Ascending aorta (tissue), 2 donors: ENCODE data around the gene TLR3. TPM values are rescaled to one million over a fixed set of nuclear protein-coding genes. Genes with fewer than 3 reads are reported as not detected.
"Not testable (repeated sequence)": the region's sequence is repeated elsewhere in the genome, so short reads cannot be mapped to it uniquely, and the experiment has no call there.

ENCODE experiments used
- DNase-seq, 2 donors: peaks; one replicate each; pipeline ENCODE4 v3.0.0-alpha.2; 2019; ENCODE audit warnings: low spot score in 2 of 2
- H3K27ac ChIP-seq, 2 donors: fragments of 200-600 bp; sonication (generic); one replicate each; pipeline ENCODE4 v1.5.1; 2016 to 2017; ENCODE audit warnings: mild to moderate bottlenecking in 1 of 2
- H3K27me3 ChIP-seq: fragments of 200-600 bp; sonication (generic); one replicate; pipeline ENCODE4 v1.5.1; 2017
- H3K36me3 ChIP-seq, 2 donors: fragments of 200-600 bp; sonication (generic); one replicate each; pipeline ENCODE4 v1.5.1; 2016
- H3K4me1 ChIP-seq, 2 donors: fragments of 200-600 bp; sonication (generic); one replicate each; pipeline ENCODE4 v1.5.1; 2016 to 2017; ENCODE audit warnings: mild to moderate bottlenecking in 1 of 2
- H3K4me3 ChIP-seq, 2 donors: fragments of 200-600 bp; sonication (generic); one replicate each; pipeline ENCODE4 v1.5.1; 2016 to 2017; ENCODE audit warnings: mild to moderate bottlenecking in 1 of 2
- H3K9me3 ChIP-seq, 2 donors: fragments of 200-600 bp; sonication (generic); one replicate each; pipeline ENCODE4 v1.5.1; 2016
- intact Hi-C: fragments of 100-400 bp; cut with DNase I; formaldehyde crosslinking; loops from one replicate; pipeline ENCODE4 v1.15.1; 2023
- total RNA-seq: library from RNA; depleted of rRNA; stranded (reverse); fragments of >200 nt; gene quantifications from one replicate; pipeline ENCODE4 v1.1.0, GENCODE V29; 2016
- TF ChIP-seq, protein P1 (sequence below), 3 experiments: fragments of 200-600 bp in 2 of 3; fragments of 450-650 bp in 1 of 3; sonication (generic) in 2 of 3; IDR thresholded peaks; one replicate each; pipeline ENCODE4 v1.5.1; 2016 to 2019; ENCODE audit warnings: antibody characterized with exemption in 3 of 3, mild to moderate bottlenecking in 1 of 3, moderate library complexity in 1 of 3

Gene TLR3
- total RNA-seq, 1 donor from 2014 or later = 19.9 TPM

DNA sequence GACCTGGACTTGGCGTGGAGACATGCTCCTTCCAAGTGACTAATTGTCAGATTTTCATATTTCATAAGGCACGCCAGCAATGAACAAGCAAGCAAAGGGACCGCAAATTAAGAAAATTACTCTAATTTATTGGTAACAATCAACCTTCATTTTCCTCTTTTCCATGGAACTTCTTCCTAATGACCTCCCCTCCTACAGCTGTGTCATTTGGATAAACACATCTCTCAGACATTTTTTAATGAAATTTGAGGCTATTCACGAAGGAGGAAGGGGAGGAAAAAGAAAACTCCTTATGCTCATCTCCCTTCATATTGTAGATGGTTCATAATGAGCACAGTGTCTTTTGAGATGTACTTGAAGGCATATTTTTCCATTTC is 38.6 kb upstream of the TLR3 start:
- no peaks in the 10 kb centered on the region for H3K9me3 ChIP-seq
- no peak for DNase-seq
- intact Hi-C loops = loop anchor here (10.0 kb wide), 1 partner anchor 846 kb away; no protein-coding TSS in a partner anchor
- peaks cover 7 to 18% of the 10 kb centered on the region in 2 donors for H3K4me1 ChIP-seq
- H3K36me3 ChIP-seq = no peaks in the 10 kb centered on the region
- H3K4me3 ChIP-seq = peak overlapping the region; percentile 20 to 50
- peak overlapping the region; percentile 74 to 86 for H3K27ac ChIP-seq
- TF ChIP-seq, protein P1, sequence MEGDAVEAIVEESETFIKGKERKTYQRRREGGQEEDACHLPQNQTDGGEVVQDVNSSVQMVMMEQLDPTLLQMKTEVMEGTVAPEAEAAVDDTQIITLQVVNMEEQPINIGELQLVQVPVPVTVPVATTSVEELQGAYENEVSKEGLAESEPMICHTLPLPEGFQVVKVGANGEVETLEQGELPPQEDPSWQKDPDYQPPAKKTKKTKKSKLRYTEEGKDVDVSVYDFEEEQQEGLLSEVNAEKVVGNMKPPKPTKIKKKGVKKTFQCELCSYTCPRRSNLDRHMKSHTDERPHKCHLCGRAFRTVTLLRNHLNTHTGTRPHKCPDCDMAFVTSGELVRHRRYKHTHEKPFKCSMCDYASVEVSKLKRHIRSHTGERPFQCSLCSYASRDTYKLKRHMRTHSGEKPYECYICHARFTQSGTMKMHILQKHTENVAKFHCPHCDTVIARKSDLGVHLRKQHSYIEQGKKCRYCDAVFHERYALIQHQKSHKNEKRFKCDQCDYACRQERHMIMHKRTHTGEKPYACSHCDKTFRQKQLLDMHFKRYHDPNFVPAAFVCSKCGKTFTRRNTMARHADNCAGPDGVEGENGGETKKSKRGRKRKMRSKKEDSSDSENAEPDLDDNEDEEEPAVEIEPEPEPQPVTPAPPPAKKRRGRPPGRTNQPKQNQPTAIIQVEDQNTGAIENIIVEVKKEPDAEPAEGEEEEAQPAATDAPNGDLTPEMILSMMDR (IDR thresholded peaks at IDR 0.05) = no peak
- H3K27me3 ChIP-seq = no peaks in the 10 kb centered on the region

DNA sequence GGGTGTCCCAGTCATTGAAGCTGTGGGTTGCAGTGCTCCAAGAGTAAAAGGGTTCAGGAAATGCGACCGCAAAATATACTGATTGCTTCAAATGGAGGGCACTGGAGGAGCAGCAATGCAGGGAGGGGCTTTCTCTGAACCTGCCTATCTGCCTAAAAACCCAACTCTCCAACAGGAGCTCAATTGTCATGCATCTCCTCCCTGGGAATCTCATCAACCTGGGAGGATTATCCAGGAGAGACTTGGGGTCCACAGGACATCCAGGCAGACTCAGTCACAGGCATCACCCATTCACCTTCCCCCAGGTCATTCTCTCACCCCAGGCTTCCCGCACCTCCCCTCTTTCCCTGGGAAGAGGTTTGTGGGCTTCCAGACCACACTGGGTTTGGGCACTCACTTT is 38.2 kb upstream of the TLR3 start:
- Histone ChIP-seq H3K4me3 (no peak overlapping the region), H3K4me1 (peaks cover 7 to 18% of the 10 kb centered on the region in 2 donors), H3K27me3 (no peaks in the 10 kb centered on the region), H3K9me3 (no peaks in the 10 kb centered on the region), H3K27ac (peak overlapping the region; percentile 74 to 86), H3K36me3 (no peaks in the 10 kb centered on the region)
- TF ChIP-seq, protein P1 (IDR thresholded peaks at IDR 0.05) = no peak
- intact Hi-C loops = loop anchor here (10.0 kb wide), 1 partner anchor 846 kb away; no protein-coding TSS in a partner anchor
- no peak for DNase-seq

DNA sequence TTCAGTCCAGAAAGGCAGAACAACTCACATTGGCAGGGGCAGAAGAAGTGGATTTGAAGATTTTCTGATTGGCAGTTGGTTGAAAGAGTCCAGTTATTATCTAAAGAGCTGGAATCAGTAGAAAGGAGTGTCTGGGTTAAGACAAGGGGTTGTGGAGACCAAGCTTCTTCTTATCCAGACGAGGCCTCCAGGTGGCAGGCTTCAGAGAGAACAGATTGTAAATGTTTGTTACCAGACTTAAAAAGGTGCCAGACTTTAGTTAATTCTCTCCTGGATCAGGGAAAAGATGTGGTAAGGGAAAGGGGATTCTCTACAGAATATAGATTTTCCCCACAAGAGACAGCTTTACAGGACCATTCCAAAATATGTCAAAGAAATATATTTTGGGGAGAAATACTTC is 36.7 kb upstream of the TLR3 start:
- H3K4me1 ChIP-seq = peaks cover 7 to 17% of the 10 kb centered on the region in 2 donors
- intact Hi-C loops = loop anchor here (10.0 kb wide), 1 partner anchor 847 kb away; no protein-coding TSS in a partner anchor
- DNase-seq = no peak
- TF ChIP-seq, protein P1 (IDR thresholded peaks at IDR 0.05) = peak in 1 of 3 experiments; percentile 10
- H3K27me3 ChIP-seq = no peaks in the 10 kb centered on the region
- H3K9me3 ChIP-seq = no peaks in the 10 kb centered on the region
- no peak overlapping the region for H3K4me3 ChIP-seq
- no peaks in the 10 kb centered on the region for H3K36me3 ChIP-seq
- peak overlapping the region in 1 of 2 donors; percentile 74 for H3K27ac ChIP-seq

DNA sequence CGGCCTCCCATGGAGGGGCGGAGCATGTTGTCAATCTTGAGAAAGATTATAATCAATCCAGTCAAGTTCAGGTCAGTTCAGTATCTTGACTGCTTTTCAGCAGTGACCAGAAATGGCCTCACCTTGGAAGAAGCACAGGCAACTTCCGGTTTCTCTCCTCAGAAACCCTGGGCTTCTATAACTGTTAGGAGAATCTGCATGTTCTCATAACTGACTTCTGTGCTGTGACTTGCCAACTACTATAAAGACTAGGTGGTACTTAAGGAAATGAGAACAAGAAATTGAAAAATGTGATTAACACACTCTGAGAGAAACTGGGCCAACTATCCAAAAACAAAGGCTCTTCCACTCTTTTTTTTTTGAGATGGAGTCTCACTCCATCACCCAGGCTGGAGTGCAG is 35.9 kb upstream of the TLR3 start:
- H3K36me3 ChIP-seq = no peaks in the 10 kb centered on the region
- H3K27me3 ChIP-seq = no peaks in the 10 kb centered on the region
- no peak overlapping the region for H3K27ac ChIP-seq
- no peak overlapping the region for H3K4me3 ChIP-seq
- TF ChIP-seq, protein P1 (IDR thresholded peaks at IDR 0.05) = no peak
- peaks cover 7 to 16% of the 10 kb centered on the region in 2 donors for H3K4me1 ChIP-seq
- no peak for DNase-seq
- intact Hi-C loops = loop anchor here (10.0 kb wide), 1 partner anchor 848 kb away; no protein-coding TSS in a partner anchor
- H3K9me3 ChIP-seq = no peaks in the 10 kb centered on the region

DNA sequence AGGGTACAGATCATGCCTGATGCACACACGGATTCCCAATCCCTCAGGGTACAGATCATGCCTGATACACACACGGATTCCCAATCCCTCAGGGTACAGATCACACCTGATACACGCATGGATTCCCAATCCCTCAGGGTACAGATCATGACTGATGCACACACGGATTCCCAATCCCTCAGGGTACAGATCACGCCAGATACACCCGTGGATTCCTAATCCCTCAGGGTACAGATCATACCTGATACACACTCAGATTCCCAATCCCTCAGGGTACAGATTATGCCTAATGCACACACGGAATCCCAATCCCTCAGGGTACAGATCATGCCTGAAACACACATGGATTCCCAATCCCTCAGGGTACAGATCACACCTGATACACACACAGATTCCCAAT is 34.3 kb upstream of the TLR3 start:
- H3K27me3 ChIP-seq, H3K36me3 ChIP-seq, DNase-seq, H3K9me3 ChIP-seq, H3K4me3 ChIP-seq, H3K27ac ChIP-seq: not testable (repeated sequence)
- H3K4me1 ChIP-seq = peaks cover 7 to 16% of the 10 kb centered on the region in 2 donors
- intact Hi-C loops = loop anchor here (10.0 kb wide), 1 partner anchor 850 kb away; no protein-coding TSS in a partner anchor

DNA sequence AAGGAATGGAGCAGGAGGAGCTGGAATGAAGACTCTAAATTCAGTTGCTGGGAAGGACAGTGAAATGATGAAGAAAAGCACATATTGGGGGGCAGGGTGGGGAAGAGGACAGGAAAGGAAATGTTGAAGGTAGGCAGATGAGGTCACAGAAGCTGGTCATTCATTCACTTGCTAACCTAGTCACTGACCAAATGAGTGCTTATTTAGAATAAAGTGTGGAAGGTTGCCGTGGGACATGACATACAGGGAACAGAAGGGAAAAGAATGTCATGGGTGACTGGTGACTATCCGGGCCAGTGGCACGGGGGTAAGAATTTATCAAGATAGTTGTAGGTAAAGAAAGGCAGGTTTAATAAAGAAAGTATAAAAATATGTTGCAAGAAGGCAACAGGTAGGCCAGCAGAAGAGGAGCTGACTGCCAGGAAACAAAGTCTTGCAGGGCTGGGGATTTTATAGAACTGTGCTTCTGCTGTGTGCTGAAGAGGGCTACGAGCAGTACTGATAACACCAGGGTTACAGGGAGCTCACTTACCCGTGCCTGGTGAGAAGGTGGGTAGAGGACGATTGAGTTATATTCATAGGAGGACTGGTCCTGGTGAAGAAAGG is 31.9 kb upstream of the TLR3 start:
- Histone ChIP-seq H3K27ac (no peak overlapping the region), H3K27me3 (no peaks in the 10 kb centered on the region), H3K4me1 (no peaks in the 10 kb centered on the region), H3K36me3 (no peaks in the 10 kb centered on the region), H3K9me3 (no peaks in the 10 kb centered on the region), H3K4me3 (no peak overlapping the region)
- DNase-seq = no peak
- TF ChIP-seq, protein P1 (IDR thresholded peaks at IDR 0.05) = no peak
- intact Hi-C loops = loop anchor here (10.0 kb wide), 1 partner anchor 852 kb away; no protein-coding TSS in a partner anchor
